ENCODE data around the gene KIR2DL3.
"Not testable (repeated sequence)": the region's sequence is repeated elsewhere in the genome, so short reads cannot be mapped to it uniquely, and the experiment has no call there.

The KIR2DL3 gene

GRCh38 chr19:54738715-54739114 is 402 bp downstream of the KIR2DL3 start:
- H3K27me3 ChIP-seq (ENCODE audit: insufficient read depth, low read depth, severe bottlenecking), result peaks cover 2% of the 10 kb centered on the region
- no peak for DNase-seq
- H3K36me3 ChIP-seq, result no peaks in the 10 kb centered on the region
- H3K4me3 ChIP-seq (ENCODE audit: low read depth, low read length), result no peak overlapping the region
- no peak overlapping the region for H3K27ac ChIP-seq
- no peaks in the 10 kb centered on the region for H3K9me3 ChIP-seq (ENCODE audit: severe bottlenecking)
- TF ChIP-seq CTCF (IDR thresholded peaks at IDR 0.05; ENCODE audit: low read depth, low read length), result no peak

- DNase-seq, result no peak
- Histone ChIP-seq H3K27ac (no peak overlapping the region), H3K9me3 (ENCODE audit: severe bottlenecking) (no peaks in the 10 kb centered on the region), H3K36me3 (no peaks in the 10 kb centered on the region), H3K4me3 (ENCODE audit: low read depth, low read length) (no peak overlapping the region), H3K27me3 (ENCODE audit: insufficient read depth, low read depth, severe bottlenecking) (no peaks in the 10 kb centered on the region)
- no peak for TF ChIP-seq CTCF (IDR thresholded peaks at IDR 0.05; ENCODE audit: low read depth, low read length)
Measured at GRCh38 chr19:54739587-54740497, 1.5 kb downstream of the KIR2DL3 start.

DNA sequence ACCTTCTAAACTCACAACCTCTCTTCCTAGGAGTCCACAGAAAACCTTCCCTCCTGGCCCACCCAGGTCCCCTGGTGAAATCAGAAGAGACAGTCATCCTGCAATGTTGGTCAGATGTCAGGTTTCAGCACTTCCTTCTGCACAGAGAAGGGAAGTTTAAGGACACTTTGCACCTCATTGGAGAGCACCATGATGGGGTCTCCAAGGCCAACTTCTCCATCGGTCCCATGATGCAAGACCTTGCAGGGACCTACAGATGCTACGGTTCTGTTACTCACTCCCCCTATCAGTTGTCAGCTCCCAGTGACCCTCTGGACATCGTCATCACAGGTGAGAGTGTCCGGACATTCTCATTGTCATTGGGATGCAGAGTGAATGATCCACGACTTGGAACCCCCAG is 3.6 kb downstream of the KIR2DL3 start:
- H3K4me3 ChIP-seq (ENCODE audit: low read depth, low read length); H3K9me3 ChIP-seq (ENCODE audit: severe bottlenecking); H3K27ac ChIP-seq; H3K27me3 ChIP-seq (ENCODE audit: insufficient read depth, low read depth, severe bottlenecking); H3K36me3 ChIP-seq; DNase-seq: not testable (repeated sequence)

DNA sequence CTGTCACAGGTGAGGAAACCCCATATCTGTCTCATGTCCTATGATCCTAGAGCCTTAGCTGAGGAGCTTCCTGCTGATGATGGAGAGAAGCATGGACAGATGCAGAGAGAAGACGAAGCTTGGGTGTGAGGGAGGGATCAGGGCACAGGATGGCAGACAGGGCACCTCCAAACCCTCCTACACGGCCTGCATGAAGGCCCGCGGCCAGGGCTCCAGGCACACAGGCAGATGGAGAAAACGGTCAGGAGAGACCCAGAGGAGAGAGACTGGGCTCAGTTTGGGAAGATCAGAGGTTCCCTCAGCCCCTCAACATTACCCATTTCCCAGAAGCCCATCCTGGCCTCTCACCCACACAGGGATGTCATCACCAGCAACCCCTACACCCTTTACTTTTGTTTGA is 5.8 kb downstream of the KIR2DL3 start:
- not testable (repeated sequence) for H3K36me3 ChIP-seq; H3K27ac ChIP-seq; H3K9me3 ChIP-seq (ENCODE audit: severe bottlenecking); DNase-seq; H3K4me3 ChIP-seq (ENCODE audit: low read depth, low read length); H3K27me3 ChIP-seq (ENCODE audit: insufficient read depth, low read depth, severe bottlenecking)

GRCh38 chr19:54747614-54748322 is 9.5 kb downstream of the KIR2DL3 start:
- H3K27ac ChIP-seq, H3K36me3 ChIP-seq: not testable (repeated sequence)

GRCh38 chr19:54750276-54750675 is 12.0 kb downstream of the KIR2DL3 start:
- H3K4me3 ChIP-seq (ENCODE audit: low read depth, low read length); H3K27me3 ChIP-seq (ENCODE audit: insufficient read depth, low read depth, severe bottlenecking); H3K36me3 ChIP-seq; H3K27ac ChIP-seq; H3K9me3 ChIP-seq (ENCODE audit: severe bottlenecking); DNase-seq: not testable (repeated sequence)

More at GRCh38 chr19:54747614-54748322, 9.5 kb downstream of the KIR2DL3 start:
- H3K9me3 ChIP-seq (ENCODE audit: severe bottlenecking); H3K27me3 ChIP-seq (ENCODE audit: insufficient read depth, low read depth, severe bottlenecking); H3K4me3 ChIP-seq (ENCODE audit: low read depth, low read length); DNase-seq: not testable (repeated sequence)

- not testable (repeated sequence) for H3K4me3 ChIP-seq (ENCODE audit: low read depth, low read length); DNase-seq; H3K9me3 ChIP-seq (ENCODE audit: severe bottlenecking); H3K27ac ChIP-seq; H3K27me3 ChIP-seq (ENCODE audit: insufficient read depth, low read depth, severe bottlenecking); H3K36me3 ChIP-seq
Measured at GRCh38 chr19:54756204-54757110, 18.1 kb downstream of the KIR2DL3 start.

DNA sequence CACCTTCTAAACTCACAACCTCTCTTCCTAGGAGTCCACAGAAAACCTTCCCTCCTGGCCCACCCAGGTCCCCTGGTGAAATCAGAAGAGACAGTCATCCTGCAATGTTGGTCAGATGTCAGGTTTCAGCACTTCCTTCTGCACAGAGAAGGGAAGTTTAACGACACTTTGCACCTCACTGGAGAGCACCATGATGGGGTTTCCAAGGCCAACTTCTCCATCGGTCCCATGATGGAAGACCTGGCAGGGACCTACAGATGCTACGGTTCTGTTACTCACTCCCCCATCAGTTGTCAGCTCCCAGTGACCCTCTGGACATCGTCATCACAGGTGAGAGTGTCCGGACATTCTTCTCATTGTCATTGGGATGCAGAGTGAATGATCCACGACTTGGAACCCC is 20.3 kb downstream of the KIR2DL3 start:
- H3K9me3 ChIP-seq (ENCODE audit: severe bottlenecking); H3K27me3 ChIP-seq (ENCODE audit: insufficient read depth, low read depth, severe bottlenecking); H3K27ac ChIP-seq; H3K4me3 ChIP-seq (ENCODE audit: low read depth, low read length); H3K36me3 ChIP-seq; DNase-seq: not testable (repeated sequence)

DNA sequence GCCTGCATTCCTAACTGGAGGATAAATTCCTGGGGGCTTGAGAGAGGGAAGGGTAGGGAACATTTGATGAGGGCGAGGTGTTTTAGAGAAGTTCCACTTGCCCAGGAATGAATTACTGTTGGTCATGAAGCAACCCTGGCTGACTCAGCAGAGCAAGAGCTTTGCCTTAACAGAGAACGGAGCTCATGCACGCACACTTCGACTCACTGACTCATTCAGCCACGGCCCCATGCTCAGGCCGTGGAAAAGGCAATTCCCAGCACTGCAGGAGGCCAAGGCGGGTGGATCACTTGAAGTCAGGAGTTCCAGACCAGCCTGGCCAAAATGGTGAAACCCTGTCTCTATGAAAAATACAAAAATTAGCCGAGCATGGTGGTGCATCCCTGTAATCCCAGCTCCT is 25.9 kb downstream of the KIR2DL3 start:
- H3K27ac ChIP-seq; H3K4me3 ChIP-seq (ENCODE audit: low read depth, low read length); H3K36me3 ChIP-seq; H3K27me3 ChIP-seq (ENCODE audit: insufficient read depth, low read depth, severe bottlenecking); DNase-seq; H3K9me3 ChIP-seq (ENCODE audit: severe bottlenecking): not testable (repeated sequence)

- not testable (repeated sequence) for H3K27ac ChIP-seq; H3K36me3 ChIP-seq; H3K4me3 ChIP-seq (ENCODE audit: low read depth, low read length); DNase-seq; H3K9me3 ChIP-seq (ENCODE audit: severe bottlenecking); H3K27me3 ChIP-seq (ENCODE audit: insufficient read depth, low read depth, severe bottlenecking)
Measured at GRCh38 chr19:54766464-54766863, 28.2 kb downstream of the KIR2DL3 start.

DNA sequence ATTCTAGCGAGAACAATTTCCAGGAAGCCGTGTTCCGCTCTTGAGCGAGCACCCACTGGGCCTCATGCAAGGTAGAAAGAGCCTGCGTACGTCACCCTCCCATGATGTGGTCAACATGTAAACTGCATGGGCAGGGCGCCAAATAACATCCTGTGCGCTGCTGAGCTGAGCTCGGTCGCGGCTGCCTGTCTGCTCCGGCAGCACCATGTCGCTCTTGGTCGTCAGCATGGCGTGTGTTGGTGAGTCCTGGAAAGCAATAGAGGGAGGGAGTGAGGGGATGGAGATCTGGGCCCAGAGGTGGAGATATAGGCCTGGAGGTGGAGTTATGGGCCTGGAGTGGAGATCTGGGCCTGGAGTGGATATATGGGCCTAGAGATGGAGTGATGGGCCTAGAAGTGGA is 31.3 kb downstream of the KIR2DL3 start, which contains the start of gene KIR2DL1:
KIR2DL1 (plus strand) TSS at position 148 of the 400 bp plus-strand sequence; CDS start at position 206, 58 bp downstream.
- peaks cover 12% of the 10 kb centered on the region for H3K27me3 ChIP-seq (ENCODE audit: insufficient read depth, low read depth, severe bottlenecking)
- H3K27ac ChIP-seq; H3K4me3 ChIP-seq (ENCODE audit: low read depth, low read length); H3K9me3 ChIP-seq (ENCODE audit: severe bottlenecking); H3K36me3 ChIP-seq; DNase-seq: not testable (repeated sequence)
